NCI-H2171 (cell line): ENCODE results near the gene BRCC3.
A peak's percentile ranks its signal among the peaks of the same experiment; 100 is the strongest.

Experiments used
- DNase-seq: peaks from one replicate; lab custom pipeline; 2025; lab: John Stamatoyannopoulos, UW

The BRCC3 gene

DNA sequence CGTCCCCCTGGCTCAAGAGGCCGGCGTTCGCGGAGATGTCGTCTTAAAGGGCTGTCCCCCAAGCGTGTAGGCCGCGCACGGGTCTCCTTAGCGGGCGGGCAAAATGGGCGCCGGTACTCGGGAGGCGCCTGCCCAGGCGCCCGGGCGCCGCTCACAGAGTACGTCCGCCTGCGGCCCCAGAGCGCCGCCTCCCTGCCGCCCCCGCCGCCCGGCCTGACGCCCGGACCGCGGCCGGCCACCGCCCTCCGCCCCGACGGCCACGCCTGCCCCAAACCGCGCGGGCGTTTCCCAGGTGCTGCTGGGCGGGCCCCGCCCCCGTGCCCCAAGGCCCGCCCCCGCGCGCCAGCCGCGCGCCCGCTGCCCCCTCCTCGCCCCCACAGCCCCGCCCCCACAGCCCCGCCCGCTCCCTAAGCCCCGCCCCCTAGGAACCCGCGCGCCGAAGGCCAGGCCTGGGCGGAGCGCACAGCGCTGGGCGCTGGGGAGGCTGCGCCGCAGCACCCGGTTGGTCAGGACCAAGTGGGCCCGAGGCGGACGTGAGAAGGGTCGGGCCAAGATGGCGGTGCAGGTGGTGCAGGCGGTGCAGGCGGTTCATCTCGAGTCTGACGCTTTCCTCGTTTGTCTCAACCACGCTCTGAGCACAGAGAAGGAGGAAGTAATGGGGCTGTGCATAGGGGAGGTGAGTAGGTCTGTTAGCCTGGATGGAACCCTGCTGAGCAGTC, at the start of gene BRCC3, which contains the start of the genes CMC4 and MTCP1:
TSS of gene BRCC3 (plus strand) at position 534 of the 719 bp plus-strand sequence. CDS start at position 554, 20 bp downstream.
TSS of gene CMC4 (minus strand) at position 162 of the 719 bp plus-strand sequence. CDS start 7,113 bp downstream, outside the sequence.
TSS of gene MTCP1 (minus strand) at position 162 of the 719 bp plus-strand sequence. CDS start 5,126 bp downstream, outside the sequence.
- peak; percentile 68 for DNase-seq

DNA sequence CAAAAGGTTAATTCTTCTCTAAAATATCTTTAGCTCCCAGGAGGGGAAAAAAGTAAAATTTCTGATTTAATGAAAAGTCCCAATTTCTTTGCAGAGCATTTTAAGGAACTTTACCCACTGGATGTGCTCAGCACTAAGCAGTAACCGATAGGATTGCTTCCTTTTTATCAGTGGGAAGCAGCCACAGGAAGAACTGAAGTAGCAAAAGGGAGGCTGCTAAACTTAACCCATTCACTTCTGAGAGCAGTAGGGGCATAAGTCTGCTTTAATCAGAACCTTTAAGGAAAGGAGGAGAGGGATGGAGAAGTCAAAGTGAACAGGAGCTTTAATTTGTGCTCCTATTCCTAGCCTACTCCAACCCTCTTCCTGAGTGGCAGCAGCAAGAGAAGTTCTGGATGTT, 48.7 kb upstream of the BRCC3 start, which contains the start of gene F8:
TSS of gene F8 (minus strand) at position 139 of the 400 bp plus-strand sequence. CDS start 171 bp downstream, outside the sequence.
- no peak for DNase-seq

DNA sequence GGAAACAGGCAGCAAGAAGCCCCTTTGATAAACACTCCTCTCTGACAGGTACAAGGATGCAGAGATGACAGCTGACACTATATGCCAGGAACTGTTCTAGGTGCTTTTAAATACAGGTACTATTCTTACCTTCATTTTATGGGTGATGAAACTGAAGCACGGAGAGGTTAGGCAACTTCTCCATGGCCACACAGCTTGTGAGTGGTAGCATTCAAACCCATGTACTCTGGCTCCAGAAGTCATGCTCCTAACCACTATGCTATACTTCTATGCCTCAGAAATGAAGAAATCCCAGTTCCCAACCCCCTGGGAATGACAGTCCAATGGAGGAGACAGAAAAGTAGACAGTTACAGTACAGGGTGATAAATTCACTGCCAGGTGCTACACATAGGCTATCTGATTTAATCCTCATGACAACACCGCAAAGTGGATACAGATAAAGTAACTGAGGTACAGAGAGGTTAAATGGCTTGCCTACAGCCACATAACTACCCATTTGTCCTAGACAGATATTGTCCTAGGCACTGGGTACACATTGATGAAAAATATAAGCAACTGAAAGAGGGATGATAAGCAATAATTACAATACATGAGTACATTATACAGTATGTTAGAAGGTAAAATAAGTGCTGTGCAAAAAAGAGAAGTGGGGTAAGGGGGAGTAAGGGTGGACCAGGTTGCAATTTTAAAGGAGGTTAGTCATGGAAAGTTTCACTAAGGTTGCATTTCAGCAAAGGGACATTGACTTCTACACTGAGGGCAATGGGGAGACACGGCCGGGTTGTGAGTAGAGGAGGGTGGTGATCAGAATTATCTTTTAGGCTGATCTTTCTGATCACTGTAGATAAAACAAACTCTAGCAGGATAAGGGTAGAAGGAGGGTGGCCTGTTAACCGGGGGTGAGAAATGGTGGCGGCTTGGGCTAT, 47.1 kb upstream of the BRCC3 start:
- no peak for DNase-seq

DNA sequence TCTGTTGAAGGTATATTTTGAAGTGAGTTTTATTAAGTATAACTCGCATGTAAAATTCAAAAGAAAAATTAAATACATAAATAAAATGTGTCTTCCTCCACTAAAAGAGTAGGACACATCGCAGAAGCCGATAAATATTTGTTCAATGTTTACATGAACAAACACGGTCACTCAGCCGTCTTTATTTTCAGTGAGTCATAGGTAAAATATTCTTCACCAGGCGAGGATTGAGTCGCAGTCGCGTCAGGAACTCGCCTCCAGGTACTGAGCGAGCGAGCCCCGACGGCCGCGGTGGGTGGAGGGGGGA, 44.9 kb upstream of the BRCC3 start:
- DNase-seq: no peak

DNA sequence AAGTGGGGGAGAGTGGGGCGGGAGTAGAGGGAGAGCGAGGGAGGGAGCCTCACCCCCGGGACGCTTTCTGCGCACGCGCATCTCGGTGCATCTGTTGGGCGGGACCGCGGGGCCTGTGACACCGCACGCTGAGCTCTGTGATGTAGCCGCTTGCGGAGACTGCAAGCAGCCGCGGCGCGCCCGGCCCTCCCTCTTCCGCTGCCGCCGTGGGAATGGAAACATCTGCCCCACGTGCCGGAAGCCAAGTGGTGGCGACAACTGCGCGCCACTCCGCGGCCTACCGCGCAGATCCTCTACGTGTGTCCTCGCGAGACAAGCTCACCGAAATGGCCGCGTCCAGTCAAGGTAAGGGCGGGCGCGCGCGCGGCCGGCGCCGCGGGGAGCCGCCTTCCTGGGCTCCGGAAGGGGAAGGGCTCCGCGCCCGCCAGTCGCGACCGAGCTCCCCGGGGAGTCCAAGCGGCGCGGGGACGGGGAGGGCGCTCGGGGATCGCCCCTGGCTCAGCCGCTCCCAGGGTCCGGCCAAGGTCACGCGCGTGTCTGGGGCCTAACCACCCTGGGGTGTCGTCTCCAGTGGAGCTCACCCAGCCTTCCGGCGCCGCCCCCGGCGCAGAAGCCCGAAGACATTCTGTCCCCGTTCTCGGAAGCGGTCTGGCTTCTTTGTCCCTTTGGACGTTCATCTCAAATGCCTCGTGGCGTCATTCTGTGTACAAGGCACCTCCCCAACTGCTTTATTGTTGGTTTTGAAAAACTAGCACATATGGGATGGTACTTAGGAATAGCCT, 44.4 kb upstream of the BRCC3 start, which contains the start of gene FUNDC2:
TSS of gene FUNDC2 (plus strand) at position 118 of the 782 bp plus-strand sequence. CDS start at position 213, 95 bp downstream.
- DNase-seq: peak; percentile 84

DNA sequence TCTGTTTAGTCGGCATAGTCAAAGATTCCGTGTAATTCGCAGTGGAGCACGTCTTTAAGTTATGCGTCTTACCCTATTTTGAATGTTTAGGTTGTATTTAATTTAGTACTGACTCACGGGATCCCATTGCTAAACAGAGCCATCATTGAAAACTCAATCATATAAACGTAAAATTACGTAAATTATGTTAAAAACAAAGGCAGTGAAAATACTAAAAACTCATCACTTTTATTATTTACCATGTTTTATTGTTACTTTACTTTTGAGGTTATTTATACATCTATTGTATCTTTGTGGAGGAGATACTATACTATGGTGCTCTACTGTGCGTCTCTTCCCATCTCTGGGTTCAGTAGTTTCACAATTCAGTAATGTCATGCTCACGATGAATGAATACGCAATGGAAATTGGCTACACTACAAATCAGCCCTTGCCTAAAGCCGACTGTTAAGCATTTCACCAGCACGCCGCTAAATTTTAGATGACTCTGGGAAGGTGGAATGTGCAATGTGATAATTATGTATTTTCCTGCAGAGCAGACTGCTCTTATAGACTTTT, 43.7 kb upstream of the BRCC3 start:
- DNase-seq: no peak

DNA sequence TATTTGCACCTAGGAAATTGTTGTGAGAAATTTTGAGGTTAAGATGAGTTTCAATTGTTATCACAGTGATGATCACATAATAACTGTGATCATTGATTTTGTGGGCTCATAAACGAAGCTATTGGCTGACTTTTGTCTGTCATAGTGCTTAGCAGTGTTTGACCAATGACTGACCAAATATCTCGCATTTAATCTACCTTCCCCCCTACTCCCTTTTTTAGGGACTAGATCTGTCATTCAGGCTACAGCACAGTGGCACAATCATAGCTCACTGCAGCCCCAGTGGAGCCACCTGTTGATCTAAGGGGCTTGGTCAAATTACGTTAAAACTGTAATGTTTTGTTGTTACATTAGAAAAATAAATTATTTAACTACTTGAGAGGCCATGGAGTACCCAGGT, 43.2 kb upstream of the BRCC3 start:
- no peak for DNase-seq

DNA sequence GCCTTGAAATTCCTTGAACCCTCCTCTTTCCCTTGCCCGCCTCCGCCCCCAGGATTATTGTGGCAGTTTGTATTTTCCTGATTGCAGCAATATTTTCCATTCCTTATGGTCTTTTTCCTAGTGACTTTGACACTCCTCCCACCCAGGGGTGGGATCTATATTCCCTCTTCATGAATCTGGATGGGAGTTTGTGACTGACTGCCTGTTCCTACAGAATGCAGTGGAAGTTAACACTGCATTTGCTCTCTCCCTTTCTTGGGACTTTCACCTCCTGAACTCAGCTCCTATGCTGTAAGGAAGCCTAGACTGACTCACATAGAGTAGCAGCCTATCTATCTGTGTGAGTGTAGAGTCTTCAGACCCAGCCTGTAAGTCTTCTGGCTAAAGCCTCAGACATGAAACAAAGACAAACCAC, 42.4 kb upstream of the BRCC3 start:
- DNase-seq: no peak

DNA sequence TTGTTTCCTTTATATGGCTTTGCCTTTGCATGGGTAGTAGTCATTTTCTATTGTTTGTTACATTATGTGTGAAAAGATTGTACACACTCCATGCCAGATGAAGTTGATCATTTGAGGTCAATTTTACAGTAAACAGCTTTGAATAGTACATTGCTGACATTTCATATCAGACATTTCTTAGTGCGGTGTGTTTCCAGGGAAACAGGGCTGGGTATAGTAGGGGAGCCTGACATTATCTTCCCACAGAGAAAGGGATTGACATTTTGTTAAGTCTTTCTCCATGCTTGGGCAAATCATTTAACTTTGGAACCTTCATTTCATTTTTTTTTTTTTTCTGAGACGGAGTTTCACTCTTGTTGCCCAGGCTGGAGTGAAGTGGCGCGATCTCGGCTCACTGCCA, 39.7 kb upstream of the BRCC3 start:
- DNase-seq: no peak

DNA sequence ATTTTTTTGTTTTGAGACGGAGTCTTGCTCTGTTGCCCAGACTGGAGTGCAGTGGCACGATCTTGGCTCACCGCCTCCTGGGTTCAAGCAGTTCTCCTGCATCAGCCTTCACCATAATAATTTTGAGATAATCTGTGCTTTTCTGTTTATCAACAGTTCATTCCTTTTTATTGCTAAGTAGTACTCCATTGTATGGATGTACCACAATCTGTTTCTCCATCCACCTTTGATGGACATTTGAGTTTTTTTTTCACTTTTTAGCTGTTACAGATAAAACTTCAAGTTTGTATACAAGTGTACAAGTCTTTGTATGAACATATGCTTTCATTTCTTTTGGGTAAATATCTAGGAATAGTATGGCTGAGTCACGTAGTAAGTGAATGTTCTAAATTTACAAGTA, 35.6 kb upstream of the BRCC3 start:
- DNase-seq: no peak

DNA sequence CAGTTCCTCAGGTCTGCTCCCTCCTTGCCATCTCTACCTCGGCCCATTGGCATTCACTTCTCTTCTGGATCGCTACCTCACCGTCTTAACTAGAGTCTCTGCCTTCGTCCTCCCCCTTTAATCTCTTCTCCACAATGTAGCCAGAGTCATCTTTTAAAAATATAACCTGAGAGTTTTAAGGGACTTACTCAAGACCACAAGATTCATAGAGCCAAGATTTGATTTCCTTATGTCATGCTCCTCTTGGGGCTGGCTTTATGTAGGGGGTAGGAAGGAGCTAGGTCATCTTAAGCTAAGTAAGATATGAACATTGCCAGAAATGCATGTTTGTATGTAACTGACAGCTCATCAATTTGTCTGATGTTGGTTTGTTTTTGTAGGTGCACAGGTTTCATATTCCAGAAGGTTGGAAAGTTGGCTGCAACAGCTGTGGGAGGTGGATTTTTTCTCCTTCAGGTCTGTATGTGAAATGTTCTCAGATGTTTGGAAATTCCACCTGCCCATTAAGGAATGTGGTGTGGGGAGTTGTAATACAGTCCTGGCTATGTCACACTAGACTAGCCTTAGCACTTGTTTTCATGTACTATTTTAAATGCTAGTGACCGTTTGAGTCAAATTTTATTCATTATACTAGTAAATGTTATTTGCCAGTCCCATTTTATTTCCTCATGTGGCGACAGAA, 25.0 kb upstream of the BRCC3 start:
- DNase-seq: no peak

DNA sequence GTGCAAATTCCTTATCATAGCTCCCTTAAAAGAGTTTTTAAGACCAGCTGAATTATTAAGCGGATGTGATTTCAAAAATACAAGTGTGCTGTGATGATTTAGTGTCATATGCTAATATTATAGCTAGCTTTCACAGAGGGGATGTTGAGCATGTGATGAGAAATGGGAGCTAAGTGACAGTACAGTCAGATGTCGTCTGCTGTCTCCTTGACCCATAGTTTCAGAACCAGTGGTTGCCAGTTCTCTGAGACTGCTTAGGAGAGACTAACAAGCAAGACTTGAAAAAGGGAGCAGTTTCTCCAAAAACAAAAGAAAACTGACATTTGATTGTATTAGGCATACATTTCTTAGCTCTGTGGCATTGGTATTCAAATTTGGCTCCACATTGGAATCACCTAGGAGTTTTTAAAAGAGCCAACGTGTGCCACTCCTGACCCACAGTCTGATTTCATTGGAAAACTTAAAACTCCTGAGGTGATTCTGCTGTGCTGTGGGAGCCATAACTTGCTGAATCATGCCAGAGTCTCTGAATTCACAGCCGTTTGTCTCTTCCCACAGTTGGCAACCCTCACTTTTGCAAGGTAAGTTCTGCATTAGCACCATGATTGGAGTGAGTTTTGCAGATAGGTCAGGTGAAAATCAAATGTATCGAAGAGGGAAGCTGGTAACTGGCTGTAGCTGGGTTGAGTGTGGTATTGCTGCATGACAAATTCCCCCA, 24.3 kb upstream of the BRCC3 start:
- DNase-seq: no peak

DNA sequence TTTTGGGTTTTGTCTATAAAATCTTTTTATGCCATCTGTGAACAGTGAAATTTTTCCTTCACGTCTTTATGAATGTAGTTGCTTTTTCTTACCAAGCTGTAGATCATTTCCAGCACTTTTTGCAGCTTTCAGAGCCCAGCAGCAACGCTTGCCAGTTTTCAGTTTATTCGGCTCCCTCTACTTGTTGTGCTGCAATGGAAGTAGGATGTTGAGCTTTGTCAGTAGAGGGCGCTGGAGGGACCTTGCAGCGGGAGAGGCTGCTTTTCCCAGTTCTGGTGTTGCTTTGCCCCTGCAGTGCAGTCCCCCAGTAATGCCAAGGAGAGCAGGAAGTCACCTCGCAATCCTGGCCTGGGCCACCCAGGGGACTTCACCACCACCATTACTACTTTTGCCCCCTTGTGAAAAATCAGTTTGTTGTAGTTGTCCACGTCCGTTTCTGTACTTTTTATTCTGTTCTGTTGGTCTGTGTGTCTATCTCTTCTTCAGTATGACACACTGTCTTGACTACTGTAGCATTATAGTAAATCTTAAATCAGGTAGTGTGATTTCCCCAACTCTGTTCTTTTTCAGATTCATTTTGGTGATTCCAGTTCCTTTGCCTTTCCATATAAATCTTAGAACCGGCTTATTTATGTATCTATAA, 22.2 kb upstream of the BRCC3 start:
- DNase-seq: no peak

DNA sequence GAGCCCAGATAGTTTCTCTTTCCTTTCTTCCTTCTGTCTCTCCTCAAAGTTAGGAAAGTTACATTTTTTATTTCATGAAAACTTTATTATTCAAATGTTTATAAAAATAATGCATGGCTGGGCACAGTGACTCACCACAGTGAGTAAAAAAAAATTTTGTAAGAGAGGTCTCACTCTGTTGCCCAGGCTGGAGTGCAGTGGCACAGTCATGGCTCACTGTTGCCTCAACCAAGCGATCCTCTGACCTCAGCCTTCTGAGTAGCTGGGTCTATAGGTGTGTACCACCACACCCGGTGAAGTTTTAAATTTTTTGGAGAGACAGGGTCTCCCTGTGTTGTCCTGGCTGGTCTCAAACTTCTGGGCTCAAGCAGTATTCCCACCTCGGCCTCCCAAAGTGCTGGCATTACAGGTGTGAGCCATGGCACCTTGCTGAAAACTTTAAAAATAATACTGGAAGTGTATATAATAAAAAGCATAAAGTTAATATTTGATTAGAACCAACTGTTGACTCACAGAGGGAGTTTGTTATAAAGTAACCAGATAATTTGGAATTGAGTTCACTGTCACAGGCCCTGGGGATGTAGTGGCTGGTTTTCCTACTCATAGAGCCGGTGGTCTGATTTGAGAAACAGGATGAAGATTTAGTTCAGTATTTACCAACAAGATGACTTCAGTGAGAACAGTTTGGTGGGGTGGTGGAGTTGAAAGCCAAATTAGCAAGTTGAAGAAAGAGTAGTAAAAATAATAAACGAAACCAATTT, 18.4 kb upstream of the BRCC3 start:
- no peak for DNase-seq

DNA sequence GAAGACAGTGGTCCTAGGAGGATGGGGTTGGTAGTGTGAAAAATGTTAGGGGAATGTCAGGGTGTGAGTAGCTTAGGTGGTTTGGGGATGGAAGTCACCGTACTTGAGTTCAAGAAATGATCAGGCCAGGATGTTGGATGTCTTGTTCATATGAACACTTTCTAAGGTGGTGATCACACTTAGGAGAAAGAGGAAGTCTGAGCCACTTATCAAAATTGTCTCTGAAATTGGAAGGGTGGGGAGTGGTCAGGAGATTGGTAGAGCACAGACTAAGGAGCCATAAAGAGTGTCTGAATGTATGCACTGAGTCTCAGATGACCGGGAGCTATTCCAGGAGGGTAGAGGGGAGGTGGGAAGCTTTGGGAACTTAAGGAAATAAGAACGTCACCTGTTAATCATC, 17.7 kb upstream of the BRCC3 start:
- DNase-seq: no peak

DNA sequence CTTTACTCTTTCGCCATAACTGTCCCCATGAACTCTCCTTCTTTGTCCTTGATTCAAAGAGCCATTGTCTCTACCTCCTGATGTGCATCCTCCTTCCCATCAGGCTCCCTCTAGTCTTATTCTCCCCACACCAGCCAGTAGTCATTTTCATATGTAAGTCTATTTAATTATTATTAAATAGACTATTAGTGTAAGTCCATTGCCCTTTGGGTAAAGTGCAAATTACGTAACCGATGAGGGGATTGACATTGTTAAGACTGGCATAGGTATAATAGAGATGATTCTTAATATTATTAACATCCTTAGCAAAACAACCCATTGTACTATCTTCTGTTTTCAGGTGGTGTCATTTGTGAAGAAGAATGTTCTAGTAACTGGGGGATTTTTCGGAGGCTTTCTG, 17.1 kb upstream of the BRCC3 start:
- no peak for DNase-seq

DNA sequence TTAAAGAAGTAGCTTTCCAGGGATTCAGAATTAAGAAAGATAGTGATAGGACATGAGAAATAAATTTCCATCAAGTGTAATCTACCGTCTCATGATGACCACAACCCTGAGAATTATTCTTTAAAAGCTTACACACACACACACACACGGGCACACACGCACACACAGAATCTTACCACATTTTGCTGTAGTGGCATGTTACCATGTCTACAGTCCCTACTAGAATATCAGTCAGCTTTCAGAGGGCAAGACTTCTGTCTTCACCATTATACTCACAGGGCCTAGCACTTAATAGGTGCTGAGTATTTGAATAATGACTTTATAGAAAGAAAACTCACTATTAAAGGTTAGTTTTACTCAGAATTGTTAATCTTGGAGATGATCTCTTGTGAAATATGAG, 15.8 kb upstream of the BRCC3 start:
- no peak for DNase-seq

DNA sequence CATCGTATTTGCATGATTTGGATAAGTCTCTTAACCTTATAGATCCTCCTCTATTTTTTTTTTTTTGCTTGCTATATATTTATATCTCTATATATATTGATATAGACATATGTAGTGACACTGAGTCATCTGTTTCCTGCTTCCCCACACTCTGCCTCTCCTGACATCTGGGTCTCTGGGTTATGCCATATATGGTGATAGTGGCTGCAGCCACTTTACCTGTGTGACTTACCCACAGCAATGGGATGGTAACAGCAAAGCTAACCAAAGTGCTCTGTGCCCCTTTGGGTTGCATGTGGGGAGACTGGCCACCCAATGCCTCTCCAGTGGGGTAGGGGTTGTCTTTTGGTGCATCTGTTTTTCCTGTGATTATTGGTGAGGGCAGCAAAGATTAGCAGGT, 14.8 kb upstream of the BRCC3 start:
- no peak for DNase-seq
